ENCODE results near the gene PFDN5. TPM values are rescaled to one million over a fixed set of nuclear protein-coding genes. Genes with fewer than 3 reads are reported as not detected.
A peak's percentile ranks its signal among the peaks of the same experiment; 100 is the strongest.

Gene PFDN5
- 306 TPM for total RNA-seq

DNA sequence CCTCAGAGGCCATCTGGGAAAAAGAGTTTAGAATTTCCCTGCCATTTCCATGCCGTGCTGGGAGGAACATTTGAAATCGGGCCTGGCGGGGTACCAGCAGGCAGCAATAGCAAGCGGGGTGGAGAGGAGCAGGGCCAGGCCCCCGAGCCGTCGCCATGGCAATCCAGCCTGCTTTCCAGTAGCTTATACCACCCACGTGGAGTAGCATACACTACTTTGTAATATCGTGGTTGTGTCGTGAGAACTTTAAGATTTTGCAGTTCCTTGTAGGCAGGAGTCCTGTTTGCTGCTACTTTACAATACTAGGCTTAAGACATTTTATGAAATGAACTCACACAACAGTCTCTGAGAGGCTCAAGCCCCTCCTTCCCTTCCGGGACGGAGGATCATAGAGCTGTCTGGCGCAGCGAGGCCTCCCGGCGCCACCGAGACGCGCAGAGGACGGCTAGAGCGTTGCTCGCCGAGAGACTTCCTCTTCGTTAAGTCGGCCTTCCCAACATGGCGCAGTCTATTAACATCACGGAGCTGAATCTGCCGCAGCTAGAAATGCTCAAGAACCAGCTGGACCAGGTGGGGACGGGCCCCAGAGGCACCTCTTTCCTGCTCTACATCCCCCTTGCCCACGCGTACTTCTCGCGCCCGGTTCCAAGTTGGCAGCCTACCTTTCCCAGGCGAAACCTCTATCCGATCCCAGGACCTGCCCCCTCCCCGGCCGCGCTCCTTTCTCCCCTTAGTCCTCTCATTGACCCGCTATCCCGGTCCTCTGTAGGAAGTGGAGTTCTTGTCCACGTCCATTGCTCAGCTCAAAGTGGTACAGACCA lies at the start of gene PFDN5:
Gene PFDN5 (plus strand): TSS at position 473 of the 821 bp plus-strand sequence. CDS start 26 bp downstream, at position 499.
- ATAC-seq = peak; percentile 81

DNA sequence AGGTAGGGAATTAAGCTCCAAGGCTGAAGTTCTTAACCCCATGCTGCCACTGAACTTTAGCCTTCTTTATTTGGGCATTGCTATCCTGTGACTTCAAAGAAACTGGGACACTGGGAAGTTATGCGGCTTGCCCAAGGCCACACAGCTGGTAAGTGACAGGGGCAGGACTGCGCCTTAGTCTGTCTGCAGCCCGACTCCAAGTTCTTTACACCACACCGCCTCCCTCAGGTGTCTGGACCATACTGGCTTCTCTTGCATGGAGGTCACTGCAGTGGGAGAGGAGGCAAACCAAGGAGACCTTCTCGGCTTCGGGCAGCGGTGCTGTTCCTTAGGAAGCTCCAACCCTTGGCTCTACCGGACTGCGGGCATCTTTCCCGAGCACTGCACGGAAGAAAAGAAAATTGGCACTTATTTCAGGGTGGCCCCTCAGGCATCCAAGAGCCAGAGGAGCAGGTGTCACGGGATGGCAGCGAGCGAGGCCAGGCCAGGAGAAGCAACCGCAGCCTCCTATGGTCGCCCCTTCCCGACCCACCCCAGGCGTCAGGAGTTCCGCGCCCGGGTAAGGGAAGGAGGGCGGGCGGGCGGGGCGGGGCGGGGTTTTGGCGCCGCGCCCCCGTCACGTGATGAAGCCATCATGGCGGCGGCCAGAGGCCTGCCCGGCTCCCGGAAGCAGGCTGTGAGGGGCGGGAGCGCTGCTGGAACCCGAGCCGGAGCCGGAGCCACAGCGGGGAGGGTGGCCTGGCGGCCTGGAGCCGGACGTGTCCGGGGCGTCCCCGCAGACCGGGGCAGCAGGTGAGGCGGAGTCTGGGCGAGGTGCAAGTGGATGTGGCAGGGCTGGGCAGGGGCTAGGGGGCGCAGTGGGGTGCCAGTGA lies 43.6 kb upstream of the PFDN5 start:
- peak; percentile 78 for ATAC-seq

DNA sequence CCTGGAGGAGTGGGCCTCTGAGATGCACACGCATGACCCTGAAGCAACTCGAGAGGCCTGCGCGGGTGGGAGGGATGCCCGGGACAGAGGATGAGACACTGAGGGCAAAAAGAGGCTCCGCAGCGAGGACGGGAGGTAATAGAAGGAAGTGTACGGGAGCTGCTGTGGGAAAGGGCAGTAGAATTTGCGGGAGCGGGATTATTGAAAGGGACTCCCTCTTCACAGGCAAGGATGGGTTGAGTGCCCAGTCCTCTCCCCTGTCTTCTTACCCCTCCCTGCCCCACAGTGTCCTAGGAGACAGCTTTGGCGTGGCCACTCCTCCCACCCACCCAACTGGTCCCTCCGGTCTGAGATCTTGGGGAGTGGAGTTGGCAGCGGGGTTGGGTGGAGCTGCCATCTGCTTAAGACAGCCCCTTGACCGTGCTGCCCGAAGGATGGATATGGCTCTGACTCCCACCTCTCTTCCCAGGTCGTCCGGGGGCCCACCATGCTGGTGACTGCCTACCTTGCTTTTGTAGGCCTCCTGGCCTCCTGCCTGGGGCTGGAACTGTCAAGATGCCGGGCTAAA lies 42.9 kb upstream of the PFDN5 start:
- ATAC-seq = peak; percentile 92

DNA sequence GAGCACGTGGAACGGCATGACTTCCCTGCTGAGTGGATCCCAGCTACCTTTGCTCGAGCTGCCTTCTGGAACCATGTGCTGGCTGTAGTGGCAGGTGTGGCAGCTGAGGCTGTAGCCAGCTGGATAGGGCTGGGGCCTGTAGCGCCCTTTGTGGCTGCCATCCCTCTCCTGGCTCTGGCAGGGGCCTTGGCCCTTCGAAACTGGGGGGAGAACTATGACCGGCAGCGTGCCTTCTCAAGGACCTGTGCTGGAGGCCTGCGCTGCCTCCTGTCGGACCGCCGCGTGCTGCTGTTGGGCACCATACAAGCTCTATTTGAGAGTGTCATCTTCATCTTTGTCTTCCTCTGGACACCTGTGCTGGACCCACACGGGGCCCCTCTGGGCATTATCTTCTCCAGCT lies 42.0 kb upstream of the PFDN5 start:
- ATAC-seq = no peak

DNA sequence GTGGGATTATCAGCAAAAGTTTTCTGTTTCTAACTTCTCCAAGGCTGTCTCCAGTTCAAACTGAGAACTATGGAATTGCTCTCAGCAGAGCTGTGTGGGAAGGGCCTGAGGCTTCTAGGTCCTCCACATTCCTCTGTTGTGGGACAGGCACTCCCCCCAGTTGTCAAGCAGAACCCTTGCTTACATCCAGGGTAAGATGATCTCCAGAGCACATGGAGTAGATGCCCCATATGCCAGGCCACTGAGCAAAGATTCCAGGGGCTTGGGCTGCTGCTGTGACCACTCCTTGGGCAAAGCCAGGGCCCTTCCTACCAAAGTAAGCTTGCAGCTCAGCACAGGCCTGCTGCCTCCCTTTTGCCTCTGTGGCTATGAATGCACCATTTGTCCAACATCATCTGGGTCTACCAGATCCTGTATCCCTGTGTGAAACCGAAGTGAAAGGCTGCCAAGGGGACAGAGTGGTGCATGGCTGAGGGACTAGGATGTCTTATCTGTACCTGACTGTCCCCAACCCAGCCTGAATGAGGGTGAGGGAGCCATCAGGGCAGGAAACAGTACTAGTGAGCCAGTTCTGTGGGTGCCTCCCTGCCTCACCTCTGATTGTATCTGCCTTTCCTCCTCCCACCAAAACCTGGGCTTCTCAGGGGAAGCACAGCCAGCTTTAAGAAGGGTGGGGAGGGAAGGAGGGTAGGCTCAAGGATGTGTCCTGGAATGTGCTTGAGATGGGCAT lies 40.4 kb upstream of the PFDN5 start:
- no peak for ATAC-seq

DNA sequence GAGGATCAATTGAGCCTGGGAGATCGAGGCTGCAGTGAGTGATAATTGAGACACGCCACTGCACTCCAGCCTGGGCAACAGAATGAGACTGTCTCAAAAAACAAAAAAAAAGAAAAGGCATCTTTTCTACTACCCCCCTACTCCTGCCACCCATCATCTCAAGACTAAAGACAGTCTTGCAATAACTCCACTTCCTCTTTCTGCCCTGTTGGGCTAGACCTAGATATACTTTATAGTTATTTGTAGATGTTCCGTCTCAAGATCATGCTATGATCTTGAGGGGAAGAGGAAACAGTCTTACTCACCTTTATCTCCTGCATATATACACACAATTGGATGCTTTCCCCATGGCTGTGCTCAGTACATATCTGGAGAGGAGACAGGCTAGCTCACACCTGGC lies 39.3 kb upstream of the PFDN5 start:
- no peak for ATAC-seq

DNA sequence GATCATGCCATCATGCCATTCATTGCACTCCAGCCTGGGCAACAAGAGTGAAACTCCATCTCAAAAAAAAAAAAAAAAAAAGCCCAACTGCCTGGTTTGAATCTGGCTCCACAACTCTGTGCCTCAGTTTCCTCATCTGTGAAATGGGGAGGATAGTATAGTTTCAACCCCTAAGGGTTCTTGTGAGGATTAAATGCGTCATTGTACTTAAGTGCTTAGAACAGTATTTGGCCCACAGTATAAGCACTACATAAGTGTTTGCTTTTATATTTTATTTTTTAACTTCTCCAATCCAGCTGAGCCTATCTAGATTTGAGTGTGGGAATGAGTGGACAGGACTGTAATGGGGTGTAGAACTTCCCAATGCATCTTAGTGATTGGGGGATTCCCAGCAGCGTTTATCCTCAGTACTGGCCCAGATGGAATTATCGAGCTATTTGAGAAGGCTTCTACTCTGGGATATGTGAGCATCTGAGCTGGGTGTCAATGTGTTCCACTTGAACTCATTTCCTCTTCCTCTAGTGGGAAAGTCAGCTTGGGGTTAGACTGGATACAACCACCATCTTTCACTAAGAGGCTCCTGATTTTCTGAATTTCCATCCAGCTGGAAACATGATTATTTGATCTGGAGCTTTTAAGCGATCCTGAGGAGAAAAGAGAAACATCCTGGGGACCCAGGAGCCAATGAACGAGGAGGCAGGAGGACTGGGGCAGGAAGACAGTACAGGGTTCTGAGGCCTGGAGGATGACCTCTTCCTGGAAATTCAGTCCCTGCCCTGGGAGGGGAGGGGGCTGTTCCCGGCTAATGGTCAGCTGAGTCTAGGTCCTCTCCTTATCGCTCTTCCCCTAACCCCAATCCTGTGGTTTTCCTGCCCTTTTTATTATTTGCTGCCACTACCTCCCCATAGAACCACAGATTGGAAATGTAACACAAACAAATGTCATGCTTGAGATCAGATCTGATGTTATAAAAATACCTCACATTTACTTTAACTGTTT lies 36.5 kb upstream of the PFDN5 start:
- no peak for ATAC-seq

DNA sequence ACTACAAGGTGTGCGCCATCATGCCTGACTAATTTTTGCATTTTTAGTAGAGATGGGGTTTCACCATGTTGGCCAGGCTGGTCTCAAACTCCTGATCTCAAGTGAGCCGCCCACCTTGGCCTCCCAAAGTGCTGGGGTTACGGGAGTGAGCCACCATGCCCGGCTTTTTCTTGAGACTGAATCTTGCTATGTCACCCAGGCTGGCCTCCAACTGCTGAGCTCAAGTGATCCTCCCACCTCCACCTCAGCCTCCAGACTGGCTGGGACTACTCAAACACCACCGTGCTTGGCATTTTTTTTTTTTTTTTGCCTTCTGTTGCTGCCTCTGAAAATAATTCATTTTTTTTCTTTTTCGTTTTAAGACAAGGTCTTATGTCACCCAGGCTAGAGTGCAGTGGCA lies 35.5 kb upstream of the PFDN5 start:
- ATAC-seq = no peak

DNA sequence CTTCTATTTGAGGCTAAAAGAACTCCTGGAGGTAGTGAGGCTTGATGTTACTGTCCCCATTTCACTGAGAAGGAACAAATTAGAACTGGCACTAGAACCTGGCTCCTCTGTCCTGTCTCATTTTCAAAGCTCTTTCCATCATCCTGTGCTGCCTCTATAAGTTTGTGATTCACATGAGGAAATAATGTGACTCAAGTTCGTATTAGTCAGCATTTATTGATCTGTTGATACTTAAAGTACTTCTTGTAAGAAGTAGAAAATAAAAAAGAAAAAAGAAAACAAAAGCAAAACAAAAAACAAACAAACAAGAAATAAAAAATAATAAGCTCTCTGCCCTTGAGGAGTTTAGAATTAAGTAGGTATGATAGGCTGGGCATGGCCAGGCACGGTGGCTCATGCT lies 29.6 kb upstream of the PFDN5 start:
- ATAC-seq = no peak

DNA sequence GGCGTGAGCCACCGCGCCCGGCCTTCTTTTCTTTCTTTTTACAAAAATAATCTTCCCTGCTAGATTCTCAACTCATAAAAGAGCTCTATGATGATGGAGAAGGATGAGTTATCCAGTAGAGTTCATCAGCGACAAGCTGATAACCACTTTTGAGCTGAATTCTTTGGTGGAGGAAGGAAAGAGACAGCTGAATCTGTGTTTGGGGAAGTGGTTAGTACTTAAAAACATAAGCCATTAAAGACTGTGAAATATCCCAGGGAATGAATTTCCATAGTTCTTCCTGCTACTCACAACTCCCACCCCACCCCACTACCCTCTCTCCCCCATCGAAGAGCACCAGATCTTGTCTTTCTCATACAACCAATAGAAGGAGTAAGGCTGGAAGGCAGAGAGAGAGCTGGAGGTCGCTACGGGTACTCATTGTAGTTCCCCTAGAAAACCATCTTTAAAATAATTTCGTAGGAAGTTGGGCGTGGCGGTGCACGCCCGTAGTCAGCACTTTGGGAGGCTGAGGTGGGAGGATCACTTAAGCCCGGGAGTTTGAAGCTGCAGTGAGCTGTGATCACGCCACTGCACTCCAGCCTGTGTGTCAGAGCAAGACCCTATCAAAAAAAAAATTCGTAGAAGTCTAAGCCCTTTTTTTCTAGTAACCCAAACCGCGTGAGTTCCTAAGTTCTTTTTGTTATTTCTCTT lies 27.9 kb upstream of the PFDN5 start:
- no peak for ATAC-seq

DNA sequence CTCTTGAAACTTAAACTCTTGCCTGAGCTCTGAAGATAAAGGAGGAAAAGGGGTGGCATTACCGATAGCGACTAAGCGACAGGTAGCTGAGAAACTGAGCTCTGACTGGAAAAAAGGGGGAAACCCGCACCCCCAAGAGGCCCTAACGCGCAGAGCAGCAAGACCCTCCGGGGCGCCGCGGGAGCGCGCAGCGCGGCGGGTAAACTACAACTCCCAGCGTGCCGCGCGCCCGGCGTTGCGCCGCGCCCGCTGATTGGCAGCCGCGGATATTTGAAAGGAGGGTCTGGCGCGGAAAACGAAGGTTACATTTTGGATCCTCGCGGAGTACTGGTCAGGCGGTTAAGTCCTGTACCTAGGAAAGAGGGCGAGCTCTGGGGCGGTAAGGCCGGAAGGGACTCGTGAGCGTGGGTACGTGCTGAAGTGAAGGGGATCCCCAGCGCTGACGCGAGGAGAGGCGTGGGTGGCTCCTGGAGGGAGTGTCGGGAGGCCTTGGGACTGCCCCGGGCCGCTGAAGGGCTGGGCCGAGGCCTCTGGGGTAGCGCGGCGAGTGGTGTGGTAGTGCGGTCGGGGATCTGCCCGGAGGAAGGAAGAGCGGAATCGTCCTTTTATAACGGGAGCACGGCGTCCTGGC lies 27.2 kb upstream of the PFDN5 start, which contains the start of gene ESPL1:
Gene ESPL1 (plus strand): TSS at position 301 of the 631 bp plus-strand sequence. CDS start 468 bp downstream, outside the sequence.
- ATAC-seq = peak; percentile 84

DNA sequence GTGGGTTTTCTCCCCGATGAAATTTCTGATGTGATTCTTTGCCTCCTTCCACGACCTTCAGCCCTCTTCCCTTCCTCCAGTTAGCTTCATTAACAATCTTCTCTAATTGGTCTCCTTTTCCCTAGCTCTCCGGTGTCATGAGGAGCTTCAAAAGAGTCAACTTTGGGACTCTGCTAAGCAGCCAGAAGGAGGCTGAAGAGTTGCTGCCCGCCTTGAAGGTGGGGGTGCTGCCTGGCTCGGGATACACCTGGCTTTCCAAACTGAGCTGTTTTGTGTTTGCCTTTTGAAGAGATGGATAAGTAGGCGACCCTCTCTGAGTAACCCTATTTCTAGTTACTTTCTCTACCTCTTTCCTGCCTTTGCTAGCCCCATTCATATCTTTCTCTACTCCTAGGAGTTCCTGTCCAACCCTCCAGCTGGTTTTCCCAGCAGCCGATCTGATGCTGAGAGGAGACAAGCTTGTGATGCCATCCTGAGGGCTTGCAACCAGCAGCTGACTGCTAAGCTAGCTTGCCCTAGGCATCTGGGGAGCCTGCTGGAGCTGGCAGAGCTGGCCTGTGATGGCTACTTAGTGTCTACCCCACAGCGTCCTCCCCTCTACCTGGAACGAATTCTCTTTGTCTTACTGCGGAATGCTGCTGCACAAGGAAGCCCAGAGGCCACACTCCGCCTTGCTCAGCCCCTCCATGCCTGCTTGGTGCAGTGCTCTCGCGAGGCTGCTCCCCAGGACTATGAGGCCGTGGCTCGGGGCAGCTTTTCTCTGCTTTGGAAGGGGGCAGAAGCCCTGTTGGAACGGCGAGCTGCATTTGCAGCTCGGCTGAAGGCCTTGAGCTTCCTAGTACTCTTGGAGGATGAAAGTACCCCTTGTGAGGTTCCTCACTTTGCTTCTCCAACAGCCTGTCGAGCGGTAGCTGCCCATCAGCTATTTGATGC lies 26.4 kb upstream of the PFDN5 start:
- peak; percentile 8 for ATAC-seq

DNA sequence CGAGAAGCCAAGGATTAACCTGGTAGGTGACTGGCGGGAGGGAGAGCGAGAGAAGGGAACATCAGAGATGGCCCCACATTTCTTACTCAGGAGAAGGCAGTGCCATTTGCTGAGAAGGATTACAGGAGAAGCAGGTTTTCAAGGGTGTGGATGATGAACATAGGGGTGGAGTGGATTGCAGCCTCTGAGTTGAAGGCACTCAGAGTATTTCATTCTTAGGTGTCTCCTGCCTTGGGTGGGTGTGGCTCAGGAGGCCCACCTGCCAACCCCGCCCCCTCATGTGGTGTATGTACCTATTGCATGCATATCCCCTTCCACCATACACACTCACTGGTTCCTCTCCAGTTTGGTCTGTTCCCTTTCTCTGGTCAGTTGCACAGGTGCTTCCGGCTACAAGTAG lies 20.9 kb upstream of the PFDN5 start:
- ATAC-seq = peak; percentile 82

DNA sequence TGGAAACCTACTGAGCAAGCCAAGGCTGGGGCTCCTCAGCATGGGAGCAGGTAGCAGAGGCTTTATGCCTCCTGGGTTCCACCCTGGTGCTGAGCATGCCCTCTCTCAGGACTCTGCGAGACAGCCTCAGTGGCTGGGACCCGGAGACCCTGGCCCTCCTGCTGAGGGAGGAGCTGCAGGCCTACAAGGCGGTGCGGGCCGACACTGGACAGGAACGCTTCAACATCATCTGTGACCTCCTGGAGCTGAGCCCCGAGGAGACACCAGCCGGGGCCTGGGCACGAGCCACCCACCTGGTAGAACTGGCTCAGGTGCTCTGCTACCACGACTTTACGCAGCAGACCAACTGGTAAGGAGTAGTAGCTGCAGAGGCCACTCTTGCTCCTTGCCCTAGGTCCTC lies 18.8 kb upstream of the PFDN5 start:
- ATAC-seq = no peak

DNA sequence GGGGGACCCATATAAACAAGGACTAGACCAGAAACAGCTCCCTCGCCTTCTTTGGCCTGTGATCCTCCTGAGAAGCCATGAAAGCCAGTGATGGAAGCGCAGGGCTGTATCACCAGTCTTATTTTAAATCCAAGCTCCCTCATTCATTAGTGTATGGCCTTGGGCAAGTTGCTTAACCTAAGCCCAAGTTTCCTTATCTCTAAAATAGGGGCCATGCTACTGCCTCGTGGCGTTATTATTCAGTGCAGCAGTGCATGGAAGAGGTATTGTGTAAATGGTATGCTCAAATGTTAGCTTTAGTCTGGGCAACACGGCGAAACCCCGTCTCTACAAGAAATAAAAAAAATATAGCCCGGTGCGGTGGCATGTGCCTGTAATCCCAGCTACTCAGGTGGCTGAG lies 17.4 kb upstream of the PFDN5 start:
- ATAC-seq = no peak

DNA sequence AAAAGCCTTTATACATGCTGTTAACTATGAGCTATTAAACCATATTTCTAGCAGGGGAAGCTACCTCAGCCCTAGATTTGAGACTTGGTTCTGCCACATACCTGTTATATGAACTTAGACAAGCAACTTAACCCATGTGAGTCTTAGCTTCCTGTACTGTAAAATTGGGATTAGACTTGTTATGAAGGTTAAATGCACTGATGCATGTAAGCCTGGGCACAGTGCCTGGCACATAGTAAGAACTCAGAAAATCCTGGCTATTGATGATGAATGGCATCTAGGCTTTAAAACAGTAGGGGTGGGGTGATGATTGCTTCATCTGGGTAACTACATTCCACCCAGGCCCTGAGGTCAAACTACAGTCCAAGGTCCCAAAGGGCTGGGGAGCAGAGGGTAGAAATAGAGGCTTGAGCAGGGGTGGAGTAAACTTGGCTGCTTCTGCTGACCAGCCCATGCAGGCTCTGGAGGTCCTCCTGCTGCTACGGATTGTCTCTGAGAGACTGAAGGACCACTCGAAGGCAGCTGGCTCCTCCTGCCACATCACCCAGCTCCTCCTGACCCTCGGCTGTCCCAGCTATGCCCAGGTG lies 16.0 kb upstream of the PFDN5 start:
- peak; percentile 85 for ATAC-seq

DNA sequence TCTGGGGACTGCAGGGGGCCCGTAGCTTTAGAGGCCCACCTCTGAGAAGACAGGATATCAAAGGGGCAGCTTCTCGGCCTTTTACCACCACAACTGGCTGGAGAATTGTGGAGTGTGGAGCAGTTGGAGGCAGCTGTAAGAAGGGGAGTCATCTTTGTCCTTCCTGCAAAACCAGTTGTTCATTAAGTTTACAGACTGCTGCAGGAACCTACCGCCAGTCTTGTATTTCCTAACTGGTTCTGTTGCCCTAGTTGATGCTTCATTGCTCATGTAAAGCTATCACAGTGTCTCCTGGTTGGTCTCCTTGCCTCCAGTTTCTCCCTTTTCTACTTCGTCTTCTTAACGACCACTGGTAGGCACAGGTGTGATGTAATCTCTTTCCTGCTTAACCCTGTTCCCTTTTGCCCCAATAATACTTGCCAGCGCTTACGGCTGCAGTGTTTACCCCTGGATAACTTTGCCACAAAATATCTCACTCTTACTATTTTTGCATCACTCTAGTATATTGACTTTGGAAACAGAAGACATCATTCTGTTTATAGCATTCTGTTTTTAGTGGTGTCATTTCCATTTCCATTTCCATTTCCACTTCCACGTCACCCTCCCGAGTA lies 15.3 kb upstream of the PFDN5 start:
- peak; percentile 80 for ATAC-seq

DNA sequence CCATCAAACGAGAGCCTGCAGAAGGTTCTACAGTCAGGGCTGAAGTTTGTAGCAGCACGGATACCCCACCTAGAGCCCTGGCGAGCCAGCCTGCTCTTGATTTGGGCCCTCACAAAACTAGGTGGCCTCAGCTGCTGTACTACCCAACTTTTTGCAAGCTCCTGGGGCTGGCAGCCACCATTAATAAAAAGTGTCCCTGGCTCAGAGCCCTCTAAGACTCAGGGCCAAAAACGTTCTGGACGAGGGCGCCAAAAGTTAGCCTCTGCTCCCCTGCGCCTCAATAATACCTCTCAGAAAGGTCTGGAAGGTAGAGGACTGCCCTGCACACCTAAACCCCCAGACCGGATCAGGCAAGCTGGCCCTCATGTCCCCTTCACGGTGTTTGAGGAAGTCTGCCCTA lies 8.9 kb upstream of the PFDN5 start:
- ATAC-seq = no peak
